Natural killer cell treated with Interleukin-12 subunit alpha and Interleukin-12 subunit beta and Interleukin-15 and Interleukin-18, amount 100 ng/mL, for 72 hours (primary cell): ENCODE measurements around the gene CCDC148. TPM values are rescaled to one million over a fixed set of nuclear protein-coding genes. Genes with fewer than 3 reads are reported as not detected.

Source experiments
- ATAC-seq, 2 donors: fragments of 150-1000 bp; cut with Tn5 transposase in 1 of 2; sonication (Bioruptor Pico), chemical (Tn5 transposase) in 1 of 2; 2 replicates each; pipeline ENCODE4 v1.10.0; 2021
- DNase-seq: peaks from one replicate; pipeline ENCODE4 v3.0.0; 2022; ENCODE audit warnings: low spot score
- H3K27ac Mint-ChIP-seq, 2 donors: 1 replicate in 1 of 2; 2 replicates in 1 of 2; pipeline ENCODE4 v1.8.0; 2022; ENCODE audit warnings: mixed read lengths in 2 of 2, mild to moderate bottlenecking in 1 of 2, moderate library complexity in 1 of 2
- H3K27me3 Mint-ChIP-seq, 2 donors: 1 replicate in 1 of 2; 2 replicates in 1 of 2; pipeline ENCODE4 v1.8.0; 2022; ENCODE audit warnings: mixed read lengths in 2 of 2
- H3K36me3 Mint-ChIP-seq: one replicate; pipeline ENCODE4 v1.8.0; 2022; ENCODE audit warnings: mixed read lengths
- H3K4me1 Mint-ChIP-seq, 2 donors: 1 replicate in 1 of 2; 2 replicates in 1 of 2; pipeline ENCODE4 v1.8.0; 2022; ENCODE audit warnings: low read depth in 2 of 2, mixed read lengths in 2 of 2, mild to moderate bottlenecking in 1 of 2
- H3K4me3 Mint-ChIP-seq: one replicate; pipeline ENCODE4 v1.8.0; 2022; ENCODE audit warnings: mixed read lengths
- H3K9me3 Mint-ChIP-seq: 2 replicates; pipeline ENCODE4 v1.8.0; 2022; ENCODE audit warnings: mixed read lengths
- total RNA-seq, 2 donors: library from RNA; stranded (reverse); gene quantifications; one replicate each; pipeline ENCODE4 v1.2.3, GENCODE V29; 2022

Gene CCDC148
- total RNA-seq, 2 donors from 2014 or later, result not detected

DNA sequence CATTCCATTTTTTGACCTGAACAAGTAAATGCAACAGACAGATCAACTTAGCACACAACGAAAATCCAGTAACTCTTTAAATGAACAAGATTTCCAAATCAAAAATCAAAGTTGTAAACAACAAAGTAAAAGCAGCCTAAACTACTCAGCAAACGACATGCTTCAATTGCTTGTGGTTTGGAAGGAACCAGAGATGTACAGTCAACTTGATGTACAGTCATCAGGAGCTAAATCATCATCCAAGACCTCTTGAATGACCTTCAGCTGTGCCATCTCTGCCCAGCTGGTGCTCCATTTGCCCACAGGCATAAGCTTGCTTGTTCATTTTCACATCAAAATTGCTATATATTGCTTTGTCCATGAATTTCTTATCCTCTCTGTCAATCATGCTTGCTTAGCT lies 245.1 kb downstream of the CCDC148 start:
- Mint-ChIP-seq H3K9me3 (peaks cover 2% of the 10 kb centered on the region), H3K27ac (no peak overlapping the region), H3K4me1 (no peaks in the 10 kb centered on the region), H3K4me3 (no peak overlapping the region), H3K27me3 (peaks cover 0 to 8% of the 10 kb centered on the region in 2 donors), H3K36me3 (no peaks in the 10 kb centered on the region)
- DNase-seq (no peak), ATAC-seq (no peak)

DNA sequence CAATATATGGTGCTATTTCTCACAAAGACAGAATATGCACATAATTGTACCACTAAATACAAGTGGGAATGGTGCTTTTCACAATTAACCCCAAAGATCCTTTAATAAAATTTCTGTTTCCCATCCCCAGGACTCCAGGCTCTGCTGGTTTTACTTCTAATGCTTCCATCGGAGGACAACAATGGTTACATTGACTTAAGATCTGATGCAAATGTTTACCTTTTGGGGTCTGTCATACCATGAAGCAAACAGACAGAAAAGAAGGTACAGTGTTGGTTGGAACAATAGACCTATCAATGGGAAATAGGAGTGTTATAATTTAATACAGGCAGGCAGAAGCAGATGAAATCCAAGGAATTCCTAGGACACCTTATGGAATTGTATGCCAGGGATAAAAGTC lies 249.2 kb downstream of the CCDC148 start:
- peaks cover 2% of the 10 kb centered on the region for H3K9me3 Mint-ChIP-seq
- H3K27ac Mint-ChIP-seq, result no peak overlapping the region
- no peak overlapping the region for H3K4me3 Mint-ChIP-seq
- no peak for DNase-seq
- H3K36me3 Mint-ChIP-seq, result no peaks in the 10 kb centered on the region
- H3K4me1 Mint-ChIP-seq, result no peaks in the 10 kb centered on the region
- no peak for ATAC-seq
- peaks cover 0 to 8% of the 10 kb centered on the region in 2 donors for H3K27me3 Mint-ChIP-seq

DNA sequence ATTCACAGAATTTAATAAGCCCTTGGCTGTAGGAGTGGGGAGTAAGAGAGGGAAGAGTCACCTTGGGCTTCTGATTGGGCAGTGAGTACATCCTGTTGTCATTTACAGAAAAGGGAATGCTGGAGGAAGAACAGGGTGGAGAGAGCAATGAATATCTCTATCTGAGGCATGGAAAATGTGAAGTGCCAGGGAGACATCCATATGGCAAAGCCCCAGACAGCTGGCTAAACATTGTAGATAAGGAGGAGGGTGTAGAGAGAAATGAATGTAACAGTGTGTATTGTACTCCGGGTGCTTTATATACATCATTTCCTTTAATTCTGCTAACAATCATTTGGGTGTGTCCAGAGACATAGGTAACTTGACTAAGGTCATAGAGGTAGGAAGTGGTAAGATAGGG lies 251.3 kb downstream of the CCDC148 start:
- Mint-ChIP-seq H3K36me3 (no peaks in the 10 kb centered on the region), H3K27ac (no peak overlapping the region), H3K4me1 (no peaks in the 10 kb centered on the region), H3K9me3 (peaks cover 2% of the 10 kb centered on the region), H3K4me3 (no peak overlapping the region), H3K27me3 (peaks cover 0 to 7% of the 10 kb centered on the region in 2 donors)
- no peak for ATAC-seq
- no peak for DNase-seq

DNA sequence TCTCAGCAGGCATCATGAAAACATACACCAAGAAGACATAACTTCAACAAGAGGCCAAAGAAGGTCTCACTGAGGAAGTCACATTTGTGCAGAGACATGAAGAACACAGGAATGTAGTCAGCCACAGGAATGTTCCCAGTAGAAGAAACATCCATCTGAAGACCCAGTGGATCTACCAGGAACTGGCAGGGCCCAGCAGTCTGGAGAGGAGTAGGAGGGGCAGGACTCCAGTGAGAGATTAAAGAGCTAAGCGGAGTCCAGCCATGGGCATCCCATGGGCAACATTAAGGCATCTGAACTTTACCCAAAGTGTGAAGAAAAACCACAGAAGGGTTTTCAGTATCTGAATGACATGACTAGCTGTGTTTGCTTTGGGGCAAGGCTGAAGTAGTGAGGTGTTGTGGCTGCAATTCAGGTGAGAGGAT lies 251.8 kb downstream of the CCDC148 start:
- H3K27me3 Mint-ChIP-seq, result peaks cover 0 to 2% of the 10 kb centered on the region in 2 donors
- H3K4me1 Mint-ChIP-seq, result no peaks in the 10 kb centered on the region
- H3K27ac Mint-ChIP-seq, result no peak overlapping the region
- no peaks in the 10 kb centered on the region for H3K36me3 Mint-ChIP-seq
- ATAC-seq (no peak), DNase-seq (no peak)
- peaks cover under 1% of the 10 kb centered on the region for H3K9me3 Mint-ChIP-seq
- no peak overlapping the region for H3K4me3 Mint-ChIP-seq

DNA sequence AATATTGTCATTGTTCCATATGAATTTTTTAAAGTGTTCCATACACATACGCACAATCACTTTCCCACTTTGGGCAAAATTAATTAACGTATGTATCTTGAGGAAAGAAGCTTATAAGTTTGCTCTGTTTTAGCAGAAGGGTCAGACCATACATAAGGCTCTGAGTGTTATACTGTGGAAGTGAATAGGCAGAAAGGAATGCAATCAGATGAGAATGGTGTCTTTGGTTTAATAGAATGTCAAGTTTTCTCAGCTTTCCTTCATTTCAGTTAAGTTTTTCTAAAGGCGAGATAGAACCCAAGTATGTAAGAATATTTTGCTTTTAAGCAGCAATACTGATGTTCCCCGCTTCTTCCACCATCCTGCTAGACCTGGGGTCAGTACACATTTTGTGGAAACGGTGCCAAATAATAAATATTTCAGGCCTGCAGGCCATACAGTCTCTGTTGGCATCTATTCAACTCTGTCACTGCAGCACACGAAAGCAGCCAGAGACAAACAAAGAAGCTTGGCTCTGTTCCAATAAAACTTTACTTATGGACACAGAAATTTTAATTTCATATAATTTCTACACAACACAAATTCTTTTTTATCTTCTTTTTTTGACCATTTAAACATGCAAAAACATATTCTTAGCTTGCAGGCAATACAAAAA lies 254.3 kb downstream of the CCDC148 start:
- H3K4me1 Mint-ChIP-seq, result no peaks in the 10 kb centered on the region

DNA sequence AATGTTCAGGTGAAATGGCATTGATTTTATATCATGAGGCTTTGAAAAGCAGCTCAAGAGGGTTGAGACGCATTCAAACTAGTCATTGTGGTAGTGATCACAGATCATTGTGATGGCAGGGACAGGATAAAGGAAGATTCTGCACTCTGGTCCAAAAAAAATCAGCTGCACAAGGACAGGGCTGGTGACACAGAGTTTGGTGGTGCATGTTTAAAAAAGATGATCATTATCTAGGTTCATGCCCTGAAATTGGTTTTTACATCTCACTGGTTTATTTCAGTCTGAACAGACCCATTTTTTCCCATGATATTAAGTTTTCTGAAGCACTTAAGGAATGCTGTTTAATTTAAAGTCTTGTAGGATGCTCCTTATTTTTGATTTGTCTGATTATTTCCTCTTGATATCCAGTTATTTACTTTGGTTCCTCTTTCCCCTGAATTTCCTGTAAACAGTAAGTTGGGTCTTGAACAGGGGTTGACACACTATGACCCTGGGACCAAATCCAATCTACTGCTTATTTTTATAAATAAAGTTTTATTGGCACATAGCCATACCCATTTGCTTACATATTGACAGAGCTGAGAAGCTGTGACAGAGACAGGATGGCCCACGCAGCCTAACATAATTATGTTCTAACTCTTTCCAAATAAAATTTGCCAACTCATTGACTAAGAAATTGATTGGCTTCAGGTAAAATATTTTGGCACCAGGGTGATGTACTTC lies 256.5 kb downstream of the CCDC148 start:
- DNase-seq, result no peak
- no peak for ATAC-seq

More for the DNA sequence above, 254.3 kb downstream of the CCDC148 start:
- H3K9me3 Mint-ChIP-seq, result no peaks in the 10 kb centered on the region
- no peaks in the 10 kb centered on the region for H3K36me3 Mint-ChIP-seq
- ATAC-seq, result no peak
- no peaks in the 10 kb centered on the region for H3K27me3 Mint-ChIP-seq
- H3K4me3 Mint-ChIP-seq, result no peak overlapping the region
- DNase-seq, result no peak
- no peak overlapping the region for H3K27ac Mint-ChIP-seq

DNA sequence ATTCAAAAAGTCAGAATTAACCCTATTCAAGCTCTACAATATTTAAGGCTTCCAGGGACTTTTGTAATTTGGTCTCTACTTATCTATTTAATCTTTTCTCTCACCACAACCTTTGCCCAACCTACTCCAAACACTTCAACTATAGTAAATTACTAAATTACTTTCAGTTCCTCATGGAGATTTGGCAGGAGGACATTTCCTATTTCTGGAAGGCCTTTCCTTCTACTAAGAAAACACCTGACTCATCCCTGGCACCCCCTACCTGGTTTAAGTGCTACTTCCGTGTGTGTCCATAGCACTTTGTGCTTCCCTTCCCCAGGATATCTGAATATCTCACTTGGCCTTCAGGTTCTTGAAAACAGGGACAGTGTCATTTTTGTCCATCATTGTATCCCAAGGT lies 258.6 kb downstream of the CCDC148 start:
- ATAC-seq (no peak), DNase-seq (no peak)
- Mint-ChIP-seq H3K4me3 (no peak overlapping the region), H3K27me3 (no peaks in the 10 kb centered on the region), H3K27ac (no peak overlapping the region), H3K4me1 (no peaks in the 10 kb centered on the region), H3K9me3 (no peaks in the 10 kb centered on the region), H3K36me3 (no peaks in the 10 kb centered on the region)

More for the DNA sequence above, 256.5 kb downstream of the CCDC148 start:
- Mint-ChIP-seq H3K4me1 (no peaks in the 10 kb centered on the region), H3K27ac (no peak overlapping the region), H3K36me3 (no peaks in the 10 kb centered on the region), H3K4me3 (no peak overlapping the region), H3K27me3 (no peaks in the 10 kb centered on the region), H3K9me3 (no peaks in the 10 kb centered on the region)

DNA sequence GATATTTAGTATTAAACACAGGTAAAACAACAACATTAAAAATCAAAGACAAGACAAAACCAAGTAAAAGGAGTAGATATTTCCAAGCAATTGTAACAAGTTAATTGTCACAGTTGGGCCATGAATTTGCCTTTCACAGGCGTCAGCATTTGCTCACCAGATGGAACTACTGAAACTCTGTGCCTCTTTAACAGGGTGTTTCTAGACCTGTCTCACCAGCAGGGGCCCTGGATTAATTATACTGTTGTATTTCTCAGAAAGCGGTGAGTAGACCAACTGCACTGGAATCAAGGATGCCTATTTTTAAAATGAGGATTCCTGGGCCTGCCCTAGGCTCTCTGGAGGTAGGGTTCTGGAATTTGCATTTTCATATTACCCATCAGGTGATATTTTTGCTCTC lies 262.3 kb downstream of the CCDC148 start:
- Mint-ChIP-seq H3K27ac (no peak overlapping the region), H3K36me3 (no peaks in the 10 kb centered on the region), H3K27me3 (peaks cover 0 to 4% of the 10 kb centered on the region in 2 donors), H3K4me1 (peaks cover 3 to 4% of the 10 kb centered on the region in 2 donors), H3K9me3 (no peaks in the 10 kb centered on the region), H3K4me3 (no peak overlapping the region)
- no peak for ATAC-seq
- DNase-seq, result no peak

DNA sequence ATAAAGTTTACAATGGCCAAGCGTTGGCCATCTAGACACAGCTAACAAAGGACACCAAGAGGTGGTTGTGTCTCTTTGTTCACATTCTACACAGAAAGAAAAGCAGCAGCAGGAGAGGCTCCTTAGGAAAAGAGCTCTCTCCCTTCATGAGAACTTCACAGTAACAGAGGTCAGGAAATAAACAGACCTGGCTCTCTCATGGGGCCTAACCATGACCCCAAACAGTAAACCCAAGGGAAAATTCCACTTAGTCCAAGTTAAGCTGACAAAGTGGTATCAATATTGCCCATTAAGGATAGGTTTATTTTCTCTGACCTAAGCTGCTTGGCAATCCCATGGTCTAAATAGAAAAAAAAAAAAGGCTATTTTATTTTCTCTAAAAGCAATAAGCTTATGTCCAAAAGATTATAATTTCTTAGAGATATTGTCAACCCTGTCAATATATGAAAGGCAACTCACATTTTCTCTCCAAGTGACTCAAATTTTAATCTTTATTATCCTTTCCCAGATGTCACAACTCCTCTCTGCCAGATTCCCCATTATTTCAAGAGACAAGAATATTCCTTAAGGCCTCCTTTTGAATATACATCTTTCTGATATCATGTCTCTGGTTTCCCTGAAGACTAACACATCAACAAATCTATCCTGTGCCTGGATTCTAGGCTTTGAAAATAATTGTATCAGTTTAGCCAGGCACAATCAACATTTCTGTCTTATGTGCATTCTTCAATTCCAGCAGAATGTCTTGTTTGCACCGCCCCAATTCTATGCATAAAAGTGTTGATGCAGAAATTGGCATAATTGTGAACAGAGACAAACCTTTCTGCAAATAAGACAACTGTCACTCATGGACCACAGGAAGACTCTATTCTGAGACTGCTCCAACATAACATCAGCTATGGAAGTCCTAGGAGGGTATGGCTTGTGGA lies 263.8 kb downstream of the CCDC148 start:
- Mint-ChIP-seq H3K4me1 (peaks cover 3 to 4% of the 10 kb centered on the region in 2 donors), H3K27me3 (peaks cover 0 to 4% of the 10 kb centered on the region in 2 donors), H3K36me3 (no peaks in the 10 kb centered on the region), H3K4me3 (no peak overlapping the region), H3K9me3 (no peaks in the 10 kb centered on the region), H3K27ac (no peak overlapping the region)
- ATAC-seq (no peak), DNase-seq (no peak)

DNA sequence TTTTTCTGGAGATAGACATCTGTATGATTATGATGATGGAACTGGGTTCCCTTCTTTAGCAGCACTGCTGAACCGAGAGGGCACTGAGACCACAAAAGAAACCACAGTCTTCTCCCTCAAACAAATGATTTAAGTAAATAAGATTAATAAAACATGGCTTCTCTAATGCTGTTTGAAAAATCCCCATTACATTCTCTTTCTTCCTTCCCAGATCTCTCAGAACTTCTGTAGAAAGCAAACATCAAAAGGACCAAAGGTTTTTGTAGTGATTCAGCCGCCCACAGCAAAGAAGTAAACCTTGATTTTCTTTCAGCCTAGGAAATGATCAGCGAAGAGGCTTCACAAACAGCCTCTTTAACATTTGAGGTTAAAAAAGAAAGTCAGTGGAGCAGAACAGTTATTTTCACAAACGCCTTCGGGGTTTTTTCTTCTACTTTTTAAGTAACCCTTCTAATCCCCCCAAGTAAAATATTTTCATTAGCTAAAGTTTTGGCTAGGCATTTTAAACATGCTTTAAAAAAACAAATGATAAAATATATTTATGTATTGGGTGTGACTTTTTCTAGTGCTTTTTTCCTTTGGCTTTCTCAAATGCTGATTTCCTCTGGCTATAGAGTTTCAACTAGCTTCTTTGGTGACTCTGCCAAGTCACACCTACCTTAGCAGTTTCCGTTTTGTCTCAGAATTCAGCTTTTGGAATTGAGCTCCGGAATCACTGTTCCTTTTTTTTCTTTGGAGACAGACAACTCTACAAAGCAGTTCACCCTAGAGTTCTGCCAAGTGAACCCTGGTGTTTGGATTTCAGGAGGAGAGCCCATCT lies 265.3 kb downstream of the CCDC148 start:
- H3K36me3 Mint-ChIP-seq, result no peaks in the 10 kb centered on the region

DNA sequence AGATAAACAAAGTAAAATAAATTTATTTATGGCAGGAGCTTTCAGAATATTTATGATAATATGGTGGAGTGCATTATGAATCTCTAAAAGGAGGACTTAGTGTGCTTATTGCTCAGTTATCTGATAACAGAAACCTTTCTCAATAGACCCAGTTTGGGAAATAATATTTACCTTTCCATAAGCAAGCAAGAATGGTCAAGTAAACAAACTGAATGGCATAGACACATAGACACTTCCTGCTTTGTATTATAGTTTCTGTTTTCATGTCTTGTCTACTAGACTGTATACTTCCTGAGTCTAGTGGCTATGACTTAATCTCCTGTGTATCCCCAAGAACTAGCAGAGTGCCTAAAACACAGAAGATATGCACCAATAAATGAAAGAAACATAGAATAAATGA lies 267.0 kb downstream of the CCDC148 start:
- H3K4me1 Mint-ChIP-seq, result peaks cover 3 to 4% of the 10 kb centered on the region in 2 donors
- H3K4me3 Mint-ChIP-seq, result no peak overlapping the region
- no peaks in the 10 kb centered on the region for H3K9me3 Mint-ChIP-seq
- no peaks in the 10 kb centered on the region for H3K36me3 Mint-ChIP-seq
- peaks cover 0 to 4% of the 10 kb centered on the region in 2 donors for H3K27me3 Mint-ChIP-seq
- ATAC-seq (no peak), DNase-seq (no peak)
- H3K27ac Mint-ChIP-seq, result no peak overlapping the region

More for the DNA sequence above, 265.3 kb downstream of the CCDC148 start:
- H3K27me3 Mint-ChIP-seq, result peaks cover 0 to 4% of the 10 kb centered on the region in 2 donors
- no peaks in the 10 kb centered on the region for H3K9me3 Mint-ChIP-seq
- H3K4me3 Mint-ChIP-seq, result peak overlapping the region; percentile 3
- no peak for ATAC-seq
- H3K27ac Mint-ChIP-seq, result no peak overlapping the region
- H3K4me1 Mint-ChIP-seq, result peaks cover 3 to 4% of the 10 kb centered on the region in 2 donors
- DNase-seq, result no peak

DNA sequence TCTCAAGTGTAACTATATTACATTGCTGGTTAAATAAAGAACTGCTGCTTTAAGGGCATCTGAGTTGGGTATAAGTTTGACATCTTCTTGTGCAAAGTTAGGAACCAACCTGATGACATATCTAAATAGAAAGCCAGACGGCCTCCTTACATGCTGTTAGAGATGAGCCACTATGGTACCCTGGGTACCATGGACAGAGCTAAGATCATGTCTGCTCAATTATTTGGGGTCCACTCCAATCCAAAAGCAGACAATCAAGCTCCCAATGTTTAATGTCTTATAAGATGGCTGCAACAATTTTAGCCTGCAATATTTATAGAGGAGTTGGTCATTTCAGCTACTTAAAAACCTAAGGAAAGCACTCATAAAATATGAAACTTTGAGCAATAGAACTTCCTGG lies 268.6 kb downstream of the CCDC148 start:
- ATAC-seq (no peak), DNase-seq (no peak)
- peaks cover 0 to 4% of the 10 kb centered on the region in 2 donors for H3K27me3 Mint-ChIP-seq
- no peaks in the 10 kb centered on the region for H3K9me3 Mint-ChIP-seq
- no peaks in the 10 kb centered on the region for H3K36me3 Mint-ChIP-seq
- no peak overlapping the region for H3K4me3 Mint-ChIP-seq
- no peak overlapping the region for H3K27ac Mint-ChIP-seq
- peaks cover 3 to 4% of the 10 kb centered on the region in 2 donors for H3K4me1 Mint-ChIP-seq
